HEK293 (cell line): ENCODE results near the gene C2CD4A.

Source experiments
- REST ChIP-seq: fragments of 450-650 bp; formaldehyde crosslinking; IDR thresholded peaks from 2 replicates; pipeline ENCODE4 v1.5.1; 2016; ENCODE audit warnings: missing biosample characterization, missing genetic modification characterization
- ZFP3 ChIP-seq: fragments of 450-650 bp; formaldehyde crosslinking; IDR thresholded peaks from 2 replicates; pipeline ENCODE4 v1.5.1; 2016; ENCODE audit warnings: low read depth, missing biosample characterization, missing genetic modification characterization
- ZNF747 ChIP-seq: fragments of 450-650 bp; formaldehyde crosslinking; IDR thresholded peaks from 2 replicates; pipeline ENCODE4 v1.5.1; 2016; ENCODE audit warnings: missing biosample characterization, missing genetic modification characterization
- TF ChIP-seq, protein P1 (sequence below): fragments of 450-650 bp; formaldehyde crosslinking; IDR thresholded peaks from 2 replicates; pipeline ENCODE4 v1.5.1; 2016; ENCODE audit warnings: missing biosample characterization, missing genetic modification characterization

DNA sequence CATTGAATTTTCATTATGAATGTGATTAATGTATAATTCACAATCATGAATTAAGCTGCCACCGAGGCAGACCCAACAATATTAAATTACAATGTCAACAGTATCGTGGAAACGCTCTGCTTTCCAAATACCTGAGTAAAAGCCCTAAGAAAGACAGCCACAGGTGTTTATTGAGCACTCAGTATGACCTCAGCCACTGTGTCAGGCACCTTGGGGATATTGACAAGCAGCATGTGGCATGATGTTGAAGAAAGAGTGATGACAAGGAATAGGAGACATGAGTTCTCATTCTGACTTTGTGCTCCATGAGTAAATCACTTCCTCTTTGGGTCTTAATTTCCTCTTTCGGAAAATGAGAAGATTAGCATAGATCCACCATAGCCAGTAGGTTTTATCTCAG lies 12.8 kb downstream of the C2CD4A start:
- TF ChIP-seq, protein P1, sequence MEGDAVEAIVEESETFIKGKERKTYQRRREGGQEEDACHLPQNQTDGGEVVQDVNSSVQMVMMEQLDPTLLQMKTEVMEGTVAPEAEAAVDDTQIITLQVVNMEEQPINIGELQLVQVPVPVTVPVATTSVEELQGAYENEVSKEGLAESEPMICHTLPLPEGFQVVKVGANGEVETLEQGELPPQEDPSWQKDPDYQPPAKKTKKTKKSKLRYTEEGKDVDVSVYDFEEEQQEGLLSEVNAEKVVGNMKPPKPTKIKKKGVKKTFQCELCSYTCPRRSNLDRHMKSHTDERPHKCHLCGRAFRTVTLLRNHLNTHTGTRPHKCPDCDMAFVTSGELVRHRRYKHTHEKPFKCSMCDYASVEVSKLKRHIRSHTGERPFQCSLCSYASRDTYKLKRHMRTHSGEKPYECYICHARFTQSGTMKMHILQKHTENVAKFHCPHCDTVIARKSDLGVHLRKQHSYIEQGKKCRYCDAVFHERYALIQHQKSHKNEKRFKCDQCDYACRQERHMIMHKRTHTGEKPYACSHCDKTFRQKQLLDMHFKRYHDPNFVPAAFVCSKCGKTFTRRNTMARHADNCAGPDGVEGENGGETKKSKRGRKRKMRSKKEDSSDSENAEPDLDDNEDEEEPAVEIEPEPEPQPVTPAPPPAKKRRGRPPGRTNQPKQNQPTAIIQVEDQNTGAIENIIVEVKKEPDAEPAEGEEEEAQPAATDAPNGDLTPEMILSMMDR (tag by site-specific recombination), result no peak
- TF ChIP-seq ZFP3 (tag by site-specific recombination) (no peak), ZNF747 (no peak), REST (tag by site-specific recombination) (no peak)
